IMR-90 (cell line): ENCODE measurements around the gene SIGLECL1.

Source experiments
- BHLHE40 ChIP-seq: fragments of 150-350 bp; IDR thresholded peaks from 2 replicates; pipeline ENCODE4 v1.6.1; 2016; ENCODE audit warnings: mild to moderate bottlenecking, low read depth, low read length
- ELK1 ChIP-seq: fragments of 150-350 bp; IDR thresholded peaks from 2 replicates; pipeline ENCODE4 v1.6.1; 2016; ENCODE audit warnings: low read depth, mild to moderate bottlenecking, low read length, moderate library complexity, borderline replicate concordance
- MXI1 ChIP-seq: IDR thresholded peaks from 2 replicates; pipeline ENCODE4 v1.6.1; 2012; ENCODE audit warnings: low read depth, mild to moderate bottlenecking, low read length, moderate library complexity, borderline replicate concordance
- NFE2L2 ChIP-seq: fragments of 150-350 bp; IDR thresholded peaks from 2 replicates; pipeline ENCODE4 v1.6.1; 2016; ENCODE audit warnings: low read depth, mild to moderate bottlenecking, low read length
- POLR2A ChIP-seq: IDR thresholded peaks from 2 replicates; pipeline ENCODE4 v1.6.1; 2012; ENCODE audit warnings: mild to moderate bottlenecking, low read depth, low read length
- RAD21 ChIP-seq: IDR thresholded peaks from 2 replicates; pipeline ENCODE4 v1.6.1; 2012; ENCODE audit warnings: low read length, improper control_type of control experiment
- RFX5 ChIP-seq: IDR thresholded peaks from 2 replicates; pipeline ENCODE4 v1.8.0; 2012; ENCODE audit warnings: low read depth, mild to moderate bottlenecking, low read length, moderate library complexity
- TF ChIP-seq, protein P1 (sequence below): conservative IDR thresholded peaks from 2 replicates; pipeline ENCODE4 v1.5.1; 2012; ENCODE audit warnings: mild to moderate bottlenecking, low read depth, low read length, improper control_type of control experiment
- TF ChIP-seq, protein P2 (sequence below): fragments of 150-350 bp; IDR thresholded peaks from 2 replicates; pipeline ENCODE4 v1.6.1; 2017; ENCODE audit warnings: mild to moderate bottlenecking, antibody characterized with exemption, low read length, low read depth

DNA sequence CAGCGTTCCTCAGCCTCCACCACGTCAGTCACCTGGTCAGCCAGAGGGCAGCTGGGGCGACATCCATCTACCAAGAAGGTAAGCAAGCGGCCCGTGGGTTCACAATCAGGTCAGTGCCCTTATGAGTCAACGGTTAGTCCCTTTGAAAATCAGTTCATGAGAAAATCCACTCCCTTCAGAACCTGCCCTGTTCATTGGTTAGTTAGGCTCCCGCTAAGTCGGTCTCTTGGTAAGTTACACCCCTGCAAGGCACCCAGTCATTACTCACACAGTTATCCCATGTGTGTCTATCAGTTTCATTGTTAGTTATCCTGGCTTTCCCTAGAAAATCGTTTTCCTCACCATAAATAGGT is 564 bp downstream of the SIGLECL1 start:
- TF ChIP-seq, protein P1, sequence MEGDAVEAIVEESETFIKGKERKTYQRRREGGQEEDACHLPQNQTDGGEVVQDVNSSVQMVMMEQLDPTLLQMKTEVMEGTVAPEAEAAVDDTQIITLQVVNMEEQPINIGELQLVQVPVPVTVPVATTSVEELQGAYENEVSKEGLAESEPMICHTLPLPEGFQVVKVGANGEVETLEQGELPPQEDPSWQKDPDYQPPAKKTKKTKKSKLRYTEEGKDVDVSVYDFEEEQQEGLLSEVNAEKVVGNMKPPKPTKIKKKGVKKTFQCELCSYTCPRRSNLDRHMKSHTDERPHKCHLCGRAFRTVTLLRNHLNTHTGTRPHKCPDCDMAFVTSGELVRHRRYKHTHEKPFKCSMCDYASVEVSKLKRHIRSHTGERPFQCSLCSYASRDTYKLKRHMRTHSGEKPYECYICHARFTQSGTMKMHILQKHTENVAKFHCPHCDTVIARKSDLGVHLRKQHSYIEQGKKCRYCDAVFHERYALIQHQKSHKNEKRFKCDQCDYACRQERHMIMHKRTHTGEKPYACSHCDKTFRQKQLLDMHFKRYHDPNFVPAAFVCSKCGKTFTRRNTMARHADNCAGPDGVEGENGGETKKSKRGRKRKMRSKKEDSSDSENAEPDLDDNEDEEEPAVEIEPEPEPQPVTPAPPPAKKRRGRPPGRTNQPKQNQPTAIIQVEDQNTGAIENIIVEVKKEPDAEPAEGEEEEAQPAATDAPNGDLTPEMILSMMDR, result no peak
- TF ChIP-seq ELK1, result no peak
- TF ChIP-seq POLR2A, result no peak
- TF ChIP-seq MXI1, result no peak
- no peak for TF ChIP-seq RAD21
- TF ChIP-seq, protein P2, sequence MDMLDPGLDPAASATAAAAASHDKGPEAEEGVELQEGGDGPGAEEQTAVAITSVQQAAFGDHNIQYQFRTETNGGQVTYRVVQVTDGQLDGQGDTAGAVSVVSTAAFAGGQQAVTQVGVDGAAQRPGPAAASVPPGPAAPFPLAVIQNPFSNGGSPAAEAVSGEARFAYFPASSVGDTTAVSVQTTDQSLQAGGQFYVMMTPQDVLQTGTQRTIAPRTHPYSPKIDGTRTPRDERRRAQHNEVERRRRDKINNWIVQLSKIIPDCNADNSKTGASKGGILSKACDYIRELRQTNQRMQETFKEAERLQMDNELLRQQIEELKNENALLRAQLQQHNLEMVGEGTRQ, result no peak
- no peak for TF ChIP-seq BHLHE40
- no peak for TF ChIP-seq RFX5
- no peak for TF ChIP-seq NFE2L2
